ENCODE results near the gene GPR37. TPM values are rescaled to one million over a fixed set of nuclear protein-coding genes. Genes with fewer than 3 reads are reported as not detected.

The GPR37 gene
- 0.20 and 0.24 TPM in 2 replicates for total RNA-seq (2014; rRNA removed; shearing (Covaris generic))

- DNase-seq (ENCODE audit: low read depth): peak; percentile 42
Measured at GRCh38 chr7:124765401-124766352, at the start of gene GPR37. TSS of gene GPR37 (minus strand) at chr7:124765792. CDS start at chr7:124764976, 816 bp downstream.

- DNase-seq (ENCODE audit: low read depth): no peak
Measured at GRCh38 chr7:124813994-124814798, 48.6 kb upstream of the GPR37 start.

- DNase-seq (ENCODE audit: low read depth): no peak
Measured at GRCh38 chr7:124812764-124813163, 47.2 kb upstream of the GPR37 start.

GRCh38 chr7:124811341-124811740 is 45.7 kb upstream of the GPR37 start:
- no peak for DNase-seq (ENCODE audit: low read depth)

GRCh38 chr7:124810605-124811004 is 45.0 kb upstream of the GPR37 start:
- no peak for DNase-seq (ENCODE audit: low read depth)

GRCh38 chr7:124808206-124808605 is 42.6 kb upstream of the GPR37 start:
- DNase-seq (ENCODE audit: low read depth): no peak

- DNase-seq (ENCODE audit: low read depth): no peak
Measured at GRCh38 chr7:124801330-124801895, 35.8 kb upstream of the GPR37 start.

GRCh38 chr7:124800386-124800785 is 34.8 kb upstream of the GPR37 start:
- DNase-seq (ENCODE audit: low read depth): no peak

GRCh38 chr7:124799448-124799847 is 33.9 kb upstream of the GPR37 start:
- no peak for DNase-seq (ENCODE audit: low read depth)

GRCh38 chr7:124796771-124797170 is 31.2 kb upstream of the GPR37 start:
- no peak for DNase-seq (ENCODE audit: low read depth)

GRCh38 chr7:124792696-124793095 is 27.1 kb upstream of the GPR37 start:
- DNase-seq (ENCODE audit: low read depth): no peak

- DNase-seq (ENCODE audit: low read depth): no peak
Measured at GRCh38 chr7:124792002-124792401, 26.4 kb upstream of the GPR37 start.

- DNase-seq (ENCODE audit: low read depth): no peak
Measured at GRCh38 chr7:124791426-124791825, 25.8 kb upstream of the GPR37 start.

- DNase-seq (ENCODE audit: low read depth): no peak
Measured at GRCh38 chr7:124790645-124791044, 25.1 kb upstream of the GPR37 start.

GRCh38 chr7:124785994-124786393 is 20.4 kb upstream of the GPR37 start:
- DNase-seq (ENCODE audit: low read depth): no peak

- DNase-seq (ENCODE audit: low read depth): peak; percentile 23
Measured at GRCh38 chr7:124784879-124785818, 19.6 kb upstream of the GPR37 start.

GRCh38 chr7:124783271-124783670 is 17.7 kb upstream of the GPR37 start:
- no peak for DNase-seq (ENCODE audit: low read depth)

GRCh38 chr7:124781907-124782734 is 16.5 kb upstream of the GPR37 start:
- DNase-seq (ENCODE audit: low read depth): no peak

- no peak for DNase-seq (ENCODE audit: low read depth)
Measured at GRCh38 chr7:124781418-124781817, 15.8 kb upstream of the GPR37 start.

- DNase-seq (ENCODE audit: low read depth): no peak
Measured at GRCh38 chr7:124780608-124781007, 15.0 kb upstream of the GPR37 start.

Measured in RPMI7951 (cell line).